GM12873 (cell line): ENCODE measurements around the gene PRPF6.
A peak's percentile ranks its signal among the peaks of the same experiment; 100 is the strongest.

Source experiments
- TF ChIP-seq, protein P1 (sequence below): IDR thresholded peaks from 2 replicates; pipeline ENCODE4 v1.5.1; 2012; ENCODE audit warnings: low read depth, mild to moderate bottlenecking, moderate library complexity, low read length, control low read depth; ENCODE audit not compliant: insufficient read depth; ENCODE audit errors: missing control alignments

The PRPF6 gene

GRCh38 chr20:64074963-64075362 is 94.0 kb downstream of the PRPF6 start:
- TF ChIP-seq, protein P1, sequence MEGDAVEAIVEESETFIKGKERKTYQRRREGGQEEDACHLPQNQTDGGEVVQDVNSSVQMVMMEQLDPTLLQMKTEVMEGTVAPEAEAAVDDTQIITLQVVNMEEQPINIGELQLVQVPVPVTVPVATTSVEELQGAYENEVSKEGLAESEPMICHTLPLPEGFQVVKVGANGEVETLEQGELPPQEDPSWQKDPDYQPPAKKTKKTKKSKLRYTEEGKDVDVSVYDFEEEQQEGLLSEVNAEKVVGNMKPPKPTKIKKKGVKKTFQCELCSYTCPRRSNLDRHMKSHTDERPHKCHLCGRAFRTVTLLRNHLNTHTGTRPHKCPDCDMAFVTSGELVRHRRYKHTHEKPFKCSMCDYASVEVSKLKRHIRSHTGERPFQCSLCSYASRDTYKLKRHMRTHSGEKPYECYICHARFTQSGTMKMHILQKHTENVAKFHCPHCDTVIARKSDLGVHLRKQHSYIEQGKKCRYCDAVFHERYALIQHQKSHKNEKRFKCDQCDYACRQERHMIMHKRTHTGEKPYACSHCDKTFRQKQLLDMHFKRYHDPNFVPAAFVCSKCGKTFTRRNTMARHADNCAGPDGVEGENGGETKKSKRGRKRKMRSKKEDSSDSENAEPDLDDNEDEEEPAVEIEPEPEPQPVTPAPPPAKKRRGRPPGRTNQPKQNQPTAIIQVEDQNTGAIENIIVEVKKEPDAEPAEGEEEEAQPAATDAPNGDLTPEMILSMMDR, result no peak

DNA sequence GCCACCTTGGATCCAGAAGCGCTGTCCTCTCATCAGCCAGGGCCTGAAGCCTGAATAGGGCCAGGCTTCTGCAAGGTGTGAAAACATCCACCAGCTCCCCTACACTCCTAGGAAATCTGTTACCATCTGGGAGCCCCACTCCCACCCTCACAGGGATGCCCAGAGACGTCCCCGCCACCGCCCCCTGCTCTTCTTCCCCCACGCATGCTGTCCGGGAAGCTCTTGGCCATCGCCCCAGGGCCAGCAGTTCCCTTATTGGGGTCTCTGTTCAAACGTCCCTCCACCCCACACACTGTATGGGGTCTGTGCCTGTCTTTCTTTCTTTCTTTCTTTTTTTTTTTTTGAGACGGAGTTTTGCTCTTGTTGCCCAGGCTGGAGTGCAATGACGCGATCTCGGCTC is 94.6 kb downstream of the PRPF6 start:
- TF ChIP-seq, protein P1, result no peak

DNA sequence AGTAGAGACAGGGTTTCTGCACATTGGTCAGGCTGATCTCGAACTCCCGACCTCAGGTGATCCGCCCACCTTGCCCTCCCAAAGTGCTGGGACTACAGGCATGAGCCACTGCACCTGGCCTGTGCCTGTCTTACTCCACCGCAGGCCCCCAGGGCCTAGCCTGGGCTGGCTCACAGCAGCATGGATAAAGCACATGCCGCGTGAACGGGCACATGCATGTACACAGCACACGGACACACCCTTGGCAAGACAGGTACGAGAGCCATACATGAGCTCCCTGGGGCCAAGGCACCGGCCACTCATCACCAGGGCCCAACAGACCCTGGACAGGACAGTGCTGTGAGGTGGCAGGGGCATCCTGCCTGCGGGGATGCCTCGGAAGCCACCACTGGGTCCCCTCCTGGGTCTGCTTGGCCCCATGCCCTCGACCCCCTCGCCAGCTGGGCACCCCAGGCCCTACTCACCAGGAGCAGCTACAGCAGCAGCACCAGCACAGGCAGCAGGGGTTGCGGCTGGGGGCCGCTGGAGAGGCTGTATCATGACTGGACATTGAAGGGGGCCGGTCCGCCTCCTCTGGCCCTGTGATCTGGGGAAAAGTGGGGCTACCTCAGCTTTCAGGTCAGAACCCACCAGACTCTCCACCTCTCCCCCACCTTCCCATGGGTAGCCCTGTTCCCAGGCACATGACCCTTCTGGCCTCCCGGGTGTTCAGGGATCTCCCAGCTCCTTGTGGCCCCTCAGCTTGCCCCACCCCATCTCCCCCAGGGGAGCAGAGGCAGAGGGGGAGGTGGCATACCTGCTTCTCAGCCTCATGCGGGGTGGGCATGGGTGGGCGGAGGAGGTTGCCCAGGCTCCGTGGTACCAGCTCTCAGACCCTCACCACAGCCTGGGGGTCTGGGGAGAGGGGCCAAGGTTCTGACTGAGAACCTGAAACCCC is 95.4 kb downstream of the PRPF6 start:
- TF ChIP-seq, protein P1, result no peak

- TF ChIP-seq, protein P1, result no peak
Measured at GRCh38 chr20:64077094-64077493, 96.2 kb downstream of the PRPF6 start.

DNA sequence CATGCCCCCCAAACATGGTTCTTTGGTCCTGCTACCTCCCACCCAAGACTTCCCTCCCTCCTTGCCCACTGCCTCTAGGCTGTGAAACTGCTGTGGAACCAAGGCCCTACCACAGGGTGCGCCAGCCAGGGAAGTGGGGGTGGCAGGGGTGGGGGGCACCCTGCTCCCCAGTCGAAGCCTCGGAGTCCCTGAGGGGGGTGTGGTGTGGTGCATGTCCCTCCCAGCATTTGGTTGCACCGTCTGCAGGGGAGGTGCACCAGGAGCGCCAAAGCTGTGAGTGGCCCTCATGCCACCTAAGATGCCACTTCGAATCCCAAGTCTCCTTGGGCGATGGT is 96.6 kb downstream of the PRPF6 start:
- TF ChIP-seq, protein P1, result no peak

- TF ChIP-seq, protein P1, result peak; percentile 3
Measured at GRCh38 chr20:64077876-64078551, 97.1 kb downstream of the PRPF6 start.

DNA sequence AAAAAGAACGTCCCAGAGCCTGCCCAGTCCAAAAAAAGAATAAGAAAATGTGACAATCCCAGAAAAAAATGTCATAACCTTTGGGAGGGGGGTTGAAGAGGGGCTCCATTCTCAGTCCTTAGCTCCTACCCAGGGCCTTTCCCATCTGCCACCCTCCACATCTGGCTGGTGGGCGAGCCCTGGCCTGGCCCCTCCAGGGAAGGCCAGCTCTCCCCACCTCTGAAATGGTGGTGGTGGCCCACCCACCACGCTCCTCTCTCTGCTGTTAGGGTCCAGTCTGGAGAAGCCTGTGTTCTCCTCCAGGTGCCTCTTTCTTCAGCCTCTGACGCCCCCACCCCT is 98.0 kb downstream of the PRPF6 start:
- TF ChIP-seq, protein P1, result no peak
